H1 (cell line): Measurements from ENCODE around the gene C16orf46. TPM values are rescaled to one million over a fixed set of nuclear protein-coding genes. Genes with fewer than 3 reads are reported as not detected.
A peak's percentile ranks its signal among the peaks of the same experiment; 100 is the strongest.

Experiments used
- CBX5 ChIP-seq: fragments of 300-800, 300-1000 bp; sonication (generic); IDR thresholded peaks from 2 replicates; pipeline ENCODE4 v1.7.1; 2016; ENCODE audit warnings: antibody characterized with exemption, low read length, low read depth
- CBX8 ChIP-seq: fragments of 300-800, 300-1000 bp; sonication (generic); IDR thresholded peaks from 2 replicates; pipeline ENCODE4 v1.7.1; 2016; ENCODE audit warnings: low read depth, low read length, borderline replicate concordance
- CTBP2 ChIP-seq: IDR thresholded peaks from 2 replicates; pipeline ENCODE4 v1.7.0; 2011; ENCODE audit warnings: borderline replicate concordance, mild to moderate bottlenecking, moderate library complexity, mixed read lengths, low read length; ENCODE audit not compliant: insufficient read depth, insufficient read length
- CTCF ChIP-seq, 3 experiments: IDR thresholded peaks; 1 replicate in 2 of 3; 2 replicates in 1 of 3; pipeline versions ENCODE4 v1.5.1 to v1.6.1; 2011; ENCODE audit warnings: low read length in 3 of 3, mild to moderate bottlenecking in 3 of 3, inconsistent platforms in 2 of 3, low read depth in 1 of 3, moderate library complexity in 1 of 3; ENCODE audit not compliant: insufficient read depth in 1 of 3; ENCODE audit errors: control extremely low read depth in 1 of 3
- E2F6 ChIP-seq: IDR thresholded peaks from 2 replicates; pipeline ENCODE4 v1.6.1; 2012; ENCODE audit warnings: inconsistent platforms
- EGR1 ChIP-seq: IDR thresholded peaks from 2 replicates; pipeline ENCODE4 v1.6.1; 2011; ENCODE audit warnings: low read depth, low read length, borderline replicate concordance
- FOSL1 ChIP-seq: IDR thresholded peaks from 2 replicates; pipeline ENCODE4 v1.6.1; 2011; ENCODE audit warnings: mild to moderate bottlenecking, low read depth, low read length, moderate library complexity; ENCODE audit not compliant: insufficient read depth
- GABPA ChIP-seq: IDR thresholded peaks from 2 replicates; pipeline ENCODE4 v1.6.1; 2011; ENCODE audit warnings: mild to moderate bottlenecking, low read length, moderate library complexity, borderline replicate concordance; ENCODE audit not compliant: insufficient read depth
- JUN ChIP-seq: IDR thresholded peaks from 2 replicates; pipeline ENCODE4 v1.6.1; 2011; ENCODE audit warnings: low read depth, mild to moderate bottlenecking, improper control_type of control experiment, low read length
- KDM4A ChIP-seq: IDR thresholded peaks from one replicate; pipeline ENCODE4 v1.7.1; 2012; ENCODE audit warnings: low read depth, mild to moderate bottlenecking, moderate library complexity, low read length, inconsistent platforms; ENCODE audit not compliant: severe bottlenecking
- POLR2AphosphoS5 ChIP-seq: IDR thresholded peaks from 2 replicates; pipeline ENCODE4 v1.6.1; 2011; ENCODE audit warnings: low read depth, low read length
- RAD21 ChIP-seq, 2 experiments: IDR thresholded peaks in 1 of 2; conservative IDR thresholded peaks in 1 of 2; 2 replicates each; pipeline ENCODE4 v1.6.1; 2011; ENCODE audit warnings: low read depth in 2 of 2, low read length in 2 of 2, improper control_type of control experiment in 1 of 2, inconsistent platforms in 1 of 2, mild to moderate bottlenecking in 1 of 2, moderate library complexity in 1 of 2
- RBBP5 ChIP-seq: IDR thresholded peaks from 2 replicates; pipeline ENCODE4 v1.7.1; 2012; ENCODE audit warnings: low read depth, mild to moderate bottlenecking, inconsistent platforms, low read length, moderate library complexity, borderline replicate concordance
- RXRA ChIP-seq: IDR thresholded peaks from 2 replicates; pipeline ENCODE4 v1.6.1; 2011; ENCODE audit warnings: low read depth, mild to moderate bottlenecking, low read length, moderate library complexity; ENCODE audit not compliant: insufficient read depth
- SIN3A ChIP-seq, 2 experiments: IDR thresholded peaks in 1 of 2; conservative IDR thresholded peaks in 1 of 2; 2 replicates each; pipeline ENCODE4 v1.6.1; 2011 to 2012; ENCODE audit warnings: low read length in 2 of 2, improper control_type of control experiment in 1 of 2, low read depth in 1 of 2, mild to moderate bottlenecking in 1 of 2
- SRF ChIP-seq: IDR thresholded peaks from 2 replicates; pipeline ENCODE4 v1.6.1; 2011; ENCODE audit warnings: mild to moderate bottlenecking, low read depth, low read length, moderate library complexity
- TCF12 ChIP-seq: IDR thresholded peaks from 2 replicates; pipeline ENCODE4 v1.6.1; 2011; ENCODE audit warnings: low read depth, mild to moderate bottlenecking, low read length
- polyA plus RNA-seq, 7 experiments: library from polyadenylated mRNA; depleted of rRNA in 3 of 7; stranded (reverse) in 5 of 7; unstranded in 2 of 7; fragments of >200 nt in 5 of 7; fragments of 200-250 nt in 2 of 7; gene quantifications; 1 replicate in 5 of 7; 2 replicates in 1 of 7; 4 replicates in 1 of 7; pipeline versions ENCODE4 v1.2.1 to v1.2.3, GENCODE V29; 2011 to 2013; ENCODE audit warnings: missing spikeins in 2 of 7, mixed read lengths in 2 of 7
- total RNA-seq: library from RNA; stranded (reverse); fragmentation: NEBNext Ultra II Directional; extraction: Animal tissue kit (Norgen Biotek cat#: 25700); gene quantifications from 2 replicates; pipeline ENCODE4 v1.2.1, GENCODE V29; 2021

The C16orf46 gene
- total and polyA plus RNA-seq, 2 of the 8 experiments (the other 6 are each of a cell fraction or from before 2014, with no cell fraction given), result 0.48 to 0.60 TPM

- TF ChIP-seq CBX5, result no peak
- TF ChIP-seq RAD21 (IDR thresholded peaks at IDR 0.05 in 1 of 2, conservative IDR thresholded peaks at IDR 0.05 in 1 of 2; ENCODE audit: low read depth in 2 of 2, low read length in 2 of 2), result no peak
- TF ChIP-seq KDM4A, result peak; percentile 74
- TF ChIP-seq JUN, result no peak
- no peak for TF ChIP-seq FOSL1
- TF ChIP-seq TCF12, result no peak
- peak; percentile 60 for TF ChIP-seq CTBP2
- TF ChIP-seq RXRA, result no peak
- TF ChIP-seq EGR1, result peak; percentile 89
- no peak for TF ChIP-seq CBX8
- TF ChIP-seq SRF, result no peak
- peak; percentile 88 for TF ChIP-seq E2F6
- peak in 1 of 2 experiments; percentile 58; a peak in 1 of 4 replicates for TF ChIP-seq SIN3A (conservative IDR thresholded peaks at IDR 0.05 in 1 of 2, IDR thresholded peaks at IDR 0.05 in 1 of 2; ENCODE audit: low read depth in 1 of 2, low read length in 2 of 2)
- TF ChIP-seq POLR2AphosphoS5, result peak; percentile 48; the same call in 1 of the 2 replicates
- peak; percentile 75; the same call in 1 of the 2 replicates for TF ChIP-seq RBBP5
- no peak for TF ChIP-seq CTCF (IDR thresholded peaks at IDR 0.05; ENCODE audit: control extremely low read depth in 1 of 3, insufficient read depth in 1 of 3, low read depth in 1 of 3, low read length in 3 of 3)
- TF ChIP-seq GABPA, result 0 out of 2 replicates have a peak, but pooled peaks have one; percentile 9
Measured at GRCh38 chr16:81095953-81096714, 19.1 kb upstream of the C16orf46 start, which contains the start of gene GCSH (continued).
